ENCODE results near the gene C1QL3.

DNA sequence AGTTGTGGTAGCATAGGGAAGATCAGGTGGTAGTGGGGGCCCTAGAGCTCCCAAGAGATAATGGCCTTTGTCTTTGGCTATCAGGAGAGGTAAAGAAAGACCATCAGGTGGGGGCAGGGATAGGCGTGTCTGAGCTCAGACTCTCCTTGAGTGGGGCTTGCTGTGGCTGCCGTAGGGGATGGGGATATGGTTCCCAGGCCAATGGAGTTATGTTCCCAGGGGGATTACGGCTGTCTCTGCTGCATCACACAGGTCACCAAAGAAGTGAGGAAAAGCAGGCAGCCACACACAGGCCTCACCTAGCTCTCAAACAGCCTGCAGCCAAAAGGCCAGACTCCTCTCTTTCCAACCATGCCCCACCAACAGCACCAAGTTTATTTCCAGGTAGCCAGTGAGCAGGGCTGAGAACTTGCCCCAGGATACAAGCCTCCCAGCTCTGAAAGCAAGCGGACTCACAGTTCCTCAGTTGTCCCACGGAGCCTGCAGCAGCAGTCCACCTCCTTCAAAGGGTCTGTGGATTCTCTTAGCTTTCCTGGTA is 37.6 kb upstream of the C1QL3 start:
- TF ChIP-seq YY1 (IDR thresholded peaks at IDR 0.05; ENCODE audit: insufficient read depth, insufficient read length) (no peak), ZNF274 (IDR thresholded peaks at IDR 0.05; ENCODE audit: low read depth, low read length) (no peak)

Measured in NT2/D1 (cell line).